Glomerular endothelial cell (primary cell): Measurements from ENCODE around the gene PSMA3. TPM values are rescaled to one million over a fixed set of nuclear protein-coding genes. Genes with fewer than 3 reads are reported as not detected.

Experiments
- DNase-seq: peaks from one replicate; pipeline ENCODE4 v3.0.0-alpha.2; 2011; ENCODE audit warnings: low read depth, low spot score; ENCODE audit errors: extremely low read depth
- total RNA-seq: library from RNA; depleted of rRNA; stranded (reverse); fragments of >200 nt; gene quantifications from 2 replicates; pipeline ENCODE4 v1.2.3, GENCODE V29; 2015

PSMA3 gene
- total RNA-seq, 1 donor from 2014 or later: 171 TPM

- DNase-seq: no peak
Measured at GRCh38 chr14:58298477-58299400, 54.1 kb downstream of the PSMA3 start, which contains the start of gene ARID4A. Gene ARID4A (plus strand): TSS chr14:58298555. CDS start chr14:58299855, 1,300 bp downstream.

GRCh38 chr14:58299401-58300330 is 55.0 kb downstream of the PSMA3 start:
- no peak for DNase-seq

GRCh38 chr14:58301416-58301815 is 56.8 kb downstream of the PSMA3 start:
- DNase-seq: no peak

GRCh38 chr14:58305730-58306129 is 61.1 kb downstream of the PSMA3 start:
- DNase-seq: no peak

GRCh38 chr14:58307597-58308316 is 63.1 kb downstream of the PSMA3 start:
- DNase-seq: no peak

GRCh38 chr14:58309086-58309485 is 64.4 kb downstream of the PSMA3 start:
- no peak for DNase-seq

- no peak for DNase-seq
Measured at GRCh38 chr14:58313699-58314098, 69.1 kb downstream of the PSMA3 start.

GRCh38 chr14:58315606-58316005 is 71.0 kb downstream of the PSMA3 start:
- DNase-seq: no peak

Other genes starting within 250 kb of the PSMA3 start
- gene ARMH4, start 92.6 kb upstream of the PSMA3 start, total RNA-seq: 5.7 and 6.6 TPM in 2 replicates
- gene ACTR10, start 44.7 kb upstream of the PSMA3 start, total RNA-seq: 64.2 and 67.0 TPM in 2 replicates
- gene ARID4A, start 53.7 kb downstream of the PSMA3 start, total RNA-seq: 7.0 and 16.0 TPM in 2 replicates
- gene TOMM20L, start 151.1 kb downstream of the PSMA3 start, total RNA-seq: not detected in 2 replicates
- gene TIMM9, start 182.7 kb downstream of the PSMA3 start, total RNA-seq: 32.3 and 37.7 TPM in 2 replicates
- gene KIAA0586, start 182.9 kb downstream of the PSMA3 start, total RNA-seq: 8.8 and 20.2 TPM in 2 replicates